A673 (cell line): ENCODE measurements around the gene EVPL. TPM values are rescaled to one million over a fixed set of nuclear protein-coding genes. Genes with fewer than 3 reads are reported as not detected.

Source experiments
- BruUV-seq: library from RNA; stranded (reverse); fragments of 400-500 nt; replicated peaks from 2 replicates; lab custom pipeline; 2021; lab: Mats Ljungman, UMichigan
- CTCF ChIA-PET: fragments of 300-600 bp; sonication (Branson Sonifier 250); formaldehyde crosslinking; loops from one replicate; lab custom pipeline; 2022; ENCODE audit warnings: antibody characterized with exemption; lab: Charles Lee
- POLR2A ChIA-PET: fragments of 300-600 bp; sonication (Branson Sonifier 250); formaldehyde crosslinking; loops from one replicate; lab custom pipeline; 2022; ENCODE audit warnings: antibody characterized with exemption; ENCODE audit not compliant: low non-redundant PET; lab: Charles Lee
- DNase-seq: peaks from one replicate; pipeline ENCODE4 v3.0.0-alpha.2; 2015; ENCODE audit warnings: low spot score
- H3K27ac ChIP-seq: fragments of 200-600 bp; sonication (generic); 2 replicates; pipeline ENCODE4 v1.5.1; 2016; ENCODE audit warnings: mixed run types, low read depth, mild to moderate bottlenecking, mixed read lengths, antibody characterized with exemption, low read length; ENCODE audit not compliant: poor library complexity, severe bottlenecking
- H3K27me3 ChIP-seq: fragments of 200-600 bp; sonication (generic); replicated peaks from 2 replicates; pipeline ENCODE4 v1.6.1; 2017; ENCODE audit warnings: mixed run types, low read depth, mild to moderate bottlenecking, mixed read lengths, antibody characterized with exemption, low read length; ENCODE audit not compliant: insufficient read depth, poor library complexity
- H3K36me3 ChIP-seq: fragments of 200-600 bp; sonication (generic); 2 replicates; pipeline ENCODE4 v1.6.1; 2016; ENCODE audit warnings: mixed run types, mild to moderate bottlenecking, mixed read lengths, antibody characterized with exemption, low read length; ENCODE audit not compliant: insufficient read depth, poor library complexity, severe bottlenecking
- H3K4me1 ChIP-seq: fragments of 200-600 bp; sonication (generic); 2 replicates; pipeline ENCODE4 v1.6.1; 2017; ENCODE audit warnings: mixed run types, mild to moderate bottlenecking, mixed read lengths, antibody characterized with exemption, low read length; ENCODE audit not compliant: insufficient read depth, poor library complexity, severe bottlenecking
- H3K4me3 ChIP-seq: fragments of 200-600 bp; sonication (generic); 2 replicates; pipeline ENCODE4 v1.5.1; 2016; ENCODE audit warnings: low read depth, mixed run types, mild to moderate bottlenecking, mixed read lengths, low read length; ENCODE audit not compliant: poor library complexity, severe bottlenecking
- H3K9me3 ChIP-seq: fragments of 200-600 bp; sonication (generic); 2 replicates; pipeline ENCODE4 v1.6.1; 2016; ENCODE audit warnings: mixed run types, low read depth, mild to moderate bottlenecking, mixed read lengths, antibody characterized with exemption, low read length; ENCODE audit not compliant: poor library complexity, severe bottlenecking
- CTCF ChIP-seq: fragments of 300-800, 200-600 bp; sonication (generic); conservative IDR thresholded peaks from 2 replicates; pipeline ENCODE4 v1.5.1; 2017; ENCODE audit warnings: low read depth, mild to moderate bottlenecking, antibody characterized with exemption, low read length, moderate library complexity, mixed read lengths
- EZH2 ChIP-seq: fragments of 200-600 bp; sonication (generic); IDR thresholded peaks from 2 replicates; pipeline ENCODE4 v1.6.1; 2017; ENCODE audit warnings: borderline replicate concordance, low read depth, mild to moderate bottlenecking, mixed read lengths, antibody characterized with exemption, low read length; ENCODE audit not compliant: poor library complexity, severe bottlenecking
- intact Hi-C: fragments of 100-400 bp; cut with micrococcal nuclease; formaldehyde crosslinking; loops from one replicate; pipeline ENCODE4 v1.10.0; 2022; ENCODE audit not compliant: unreplicated experiment
- total RNA-seq: library from RNA; stranded (reverse); gene quantifications from 2 replicates; pipeline ENCODE4 v1.2.3, GENCODE V29; 2021

Gene EVPL
- total RNA-seq, 1 experiment from 2014 or later: 0.21 TPM

DNA sequence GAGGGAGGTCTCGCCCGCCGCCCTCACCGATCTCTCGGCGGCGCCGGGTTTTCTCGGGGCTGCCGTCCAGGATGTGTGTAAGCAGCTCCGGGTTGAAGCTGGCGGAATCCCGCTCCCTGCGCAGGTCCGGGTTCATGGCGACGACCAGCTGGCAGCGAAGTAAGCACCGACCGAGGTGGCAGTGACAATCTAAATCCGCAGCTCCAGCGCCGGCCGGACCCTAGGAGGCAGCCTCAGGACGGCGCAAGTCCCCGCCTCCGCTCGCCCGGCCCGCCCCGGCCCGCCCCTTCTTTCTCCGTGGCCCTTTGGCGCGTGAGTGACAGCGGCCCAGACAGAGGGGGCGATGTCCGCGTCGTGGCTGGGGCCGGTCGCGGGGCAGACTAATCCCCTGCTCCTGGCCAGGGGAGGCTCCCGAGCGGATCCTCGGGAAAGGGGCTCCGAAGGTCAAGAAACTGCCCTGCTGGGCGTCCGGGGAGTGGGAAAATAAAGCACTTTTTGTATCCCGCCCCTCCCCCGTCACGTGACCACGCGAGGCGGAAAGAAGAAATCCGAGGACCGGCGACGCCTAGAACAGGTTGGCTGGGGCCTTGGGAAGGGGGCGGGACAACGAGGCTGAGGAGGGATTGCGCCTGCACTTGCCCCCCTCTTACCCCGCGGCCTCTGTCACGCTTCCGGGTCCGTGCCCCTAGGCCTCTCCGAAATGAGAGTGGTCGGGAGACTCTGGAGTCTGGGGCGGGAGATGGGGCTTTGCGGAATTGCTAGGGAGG is 48.0 kb downstream of the EVPL start, which contains the start of the genes ACOX1 and TEN1:
ACOX1 (minus strand) TSS at position 229 of the 767 bp plus-strand sequence; CDS start at position 136, 93 bp downstream.
TEN1 (plus strand) TSS at position 303 of the 767 bp plus-strand sequence. CDS start 6,953 bp downstream, outside the sequence.
- Histone ChIP-seq H3K4me1 (peaks cover 26% of the 10 kb centered on the region), H3K4me3 (peak within 1 kb of the TSS; percentile 66), H3K27me3 (no peaks in the 10 kb centered on the region), H3K27ac (peak within 1 kb of the TSS; percentile 95), H3K9me3 (no peaks in the 10 kb centered on the region), H3K36me3 (no peaks in the 10 kb centered on the region)
- DNase-seq: peak; percentile 98
- CTCF ChIA-PET: interaction anchor here (1.2 kb wide), 1 partner anchor 123 kb away, joined by 4 read pairs; the partner anchor contains the start of gene WBP2
- intact Hi-C loops: loop anchor here (1.0 kb wide), 1 partner anchor 124 kb away; the partner anchor contains the start of gene EXOC7
- no peak for TF ChIP-seq EZH2
- TF ChIP-seq CTCF: peak; percentile 43
- BruUV-seq: no TSS peak
- POLR2A ChIA-PET: no interaction called here

DNA sequence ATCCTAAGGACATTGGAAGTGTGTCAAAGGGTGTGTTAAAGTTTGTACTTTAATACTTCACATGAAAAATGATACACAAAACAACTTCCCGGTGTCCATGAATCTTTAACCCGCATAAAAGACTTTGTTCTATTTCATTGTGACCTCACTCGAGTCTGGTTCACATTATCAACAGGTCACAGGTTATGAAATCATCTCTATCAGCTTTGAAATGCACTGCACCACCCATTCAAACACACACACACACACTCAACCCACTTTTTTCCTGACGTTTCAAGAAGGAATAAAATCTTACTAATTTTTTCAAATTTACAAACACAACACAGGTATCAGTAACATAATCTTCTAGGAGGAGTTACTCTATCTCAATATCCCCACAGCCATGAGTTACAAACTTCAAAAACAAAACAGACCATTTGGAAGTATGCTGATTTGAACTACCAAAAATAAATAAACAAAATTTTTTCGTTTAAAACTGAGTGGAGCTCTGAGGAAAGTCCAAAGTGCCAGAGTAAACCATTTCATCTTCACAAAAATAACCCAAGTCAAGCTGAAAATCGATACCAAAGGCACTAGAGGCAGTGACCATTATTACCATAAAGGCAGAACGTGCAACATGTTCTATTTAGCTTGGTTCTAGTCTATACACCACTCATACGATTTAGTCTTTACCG is 50.8 kb downstream of the EVPL start:
- intact Hi-C loops: no loop called here

More for the DNA sequence above, 50.8 kb downstream of the EVPL start:
- TF ChIP-seq EZH2 (no peak), CTCF (no peak)
- H3K36me3 ChIP-seq: peaks cover 3% of the 10 kb centered on the region
- BruUV-seq: TSS peak; percentile 25
- peaks cover 6% of the 10 kb centered on the region for H3K4me1 ChIP-seq
- POLR2A ChIA-PET: no interaction called here
- no peaks in the 10 kb centered on the region for H3K9me3 ChIP-seq
- DNase-seq: no peak
- peak overlapping the region; percentile 28 for H3K27ac ChIP-seq
- H3K27me3 ChIP-seq: no peaks in the 10 kb centered on the region
- CTCF ChIA-PET: no interaction called here
- peak overlapping the region; percentile 18 for H3K4me3 ChIP-seq
